GM19438 (cell line): ENCODE results near the gene ZNF267.
"Not testable (repeated sequence)": the region's sequence is repeated elsewhere in the genome, so short reads cannot be mapped to it uniquely, and the experiment has no call there.

Source experiments
- ATAC-seq: cut with Tn5 transposase; IDR thresholded peaks from one replicate; pipeline ENCODE4 v1.9.1; 2021; ENCODE audit warnings: low read depth; ENCODE audit not compliant: unreplicated experiment

The ZNF267 gene

GRCh38 chr16:31873556-31874365 lies at the start of gene ZNF267:
TSS of gene ZNF267 (plus strand) at chr16:31873807. CDS start at chr16:31873967, 160 bp downstream.
- peak; percentile 49 for ATAC-seq

- no peak for ATAC-seq
Observed at GRCh38 chr16:31833047-31833446, 40.6 kb upstream of the ZNF267 start.

GRCh38 chr16:31836396-31836795 lies 37.2 kb upstream of the ZNF267 start:
- not testable (repeated sequence) for ATAC-seq

GRCh38 chr16:31842864-31843263 lies 30.7 kb upstream of the ZNF267 start:
- ATAC-seq = no peak

GRCh38 chr16:31848572-31848971 lies 25.0 kb upstream of the ZNF267 start:
- not testable (repeated sequence) for ATAC-seq

GRCh38 chr16:31853291-31853690 lies 20.3 kb upstream of the ZNF267 start:
- no peak for ATAC-seq

GRCh38 chr16:31860508-31860907 lies 13.1 kb upstream of the ZNF267 start:
- no peak for ATAC-seq

- ATAC-seq = no peak
Observed at GRCh38 chr16:31861455-31861854, 12.2 kb upstream of the ZNF267 start.

GRCh38 chr16:31862761-31863160 lies 10.8 kb upstream of the ZNF267 start:
- no peak for ATAC-seq

- ATAC-seq = no peak
Observed at GRCh38 chr16:31868164-31868563, 5.4 kb upstream of the ZNF267 start.

- no peak for ATAC-seq
Observed at GRCh38 chr16:31868691-31869167, 4.9 kb upstream of the ZNF267 start.

GRCh38 chr16:31869511-31870201 lies 4.0 kb upstream of the ZNF267 start:
- no peak for ATAC-seq

GRCh38 chr16:31870809-31871208 lies 2.8 kb upstream of the ZNF267 start:
- no peak for ATAC-seq

GRCh38 chr16:31871510-31871909 lies 2.1 kb upstream of the ZNF267 start:
- no peak for ATAC-seq

- ATAC-seq = no peak
Observed at GRCh38 chr16:31872201-31872600, 1.4 kb upstream of the ZNF267 start.

GRCh38 chr16:31874366-31875111 lies 932 bp downstream of the ZNF267 start:
- no peak for ATAC-seq

GRCh38 chr16:31875112-31875803 lies 1.7 kb downstream of the ZNF267 start:
- ATAC-seq = no peak

GRCh38 chr16:31875928-31876547 lies 2.4 kb downstream of the ZNF267 start:
- ATAC-seq = no peak

GRCh38 chr16:31876951-31877828 lies 3.6 kb downstream of the ZNF267 start:
- ATAC-seq = peak; percentile 42
